DND-41 (cell line): ENCODE data around the gene PEX16.

Experiments
- ATAC-seq: fragments of 200-7000 bp; cut with Tn5 transposase; 3 replicates; pipeline ENCODE4 v1.9.1; 2021; ENCODE audit warnings: low read depth; ENCODE audit not compliant: insufficient read depth
- DNase-seq: peaks from one replicate; pipeline ENCODE4 v3.0.0-alpha.2; 2020
- H2AFZ ChIP-seq: 2 replicates; pipeline ENCODE4 v1.6.0; 2012; ENCODE audit warnings: low read depth, low read length
- H3K27ac ChIP-seq: 2 replicates; pipeline ENCODE4 v1.5.1; 2012; ENCODE audit warnings: low read length, inconsistent platforms
- H3K27me3 ChIP-seq: fragments of 200-600 bp; sonication (generic); 2 replicates; pipeline ENCODE4 v1.6.0; 2012; ENCODE audit warnings: low read length, mild to moderate bottlenecking, inconsistent platforms; ENCODE audit not compliant: insufficient read depth, poor library complexity
- H3K36me3 ChIP-seq: 2 replicates; pipeline ENCODE4 v1.5.1; 2012; ENCODE audit warnings: low read length, inconsistent platforms; ENCODE audit not compliant: insufficient read depth
- H3K4me1 ChIP-seq: 2 replicates; pipeline ENCODE4 v1.5.1; 2012; ENCODE audit warnings: mild to moderate bottlenecking, low read length; ENCODE audit not compliant: insufficient read depth
- H3K4me2 ChIP-seq: 2 replicates; pipeline ENCODE4 v1.6.0; 2012; ENCODE audit warnings: mild to moderate bottlenecking, moderate library complexity, low read length, inconsistent platforms; ENCODE audit not compliant: insufficient read depth
- H3K4me3 ChIP-seq, 2 experiments: fragments of 200-600 bp in 1 of 2; shearing (Covaris generic) in 1 of 2; 2 replicates each; pipeline ENCODE4 v1.5.1; 2012 to 2016; ENCODE audit warnings: inconsistent platforms in 2 of 2, low read length in 2 of 2, mild to moderate bottlenecking in 2 of 2, low read depth in 1 of 2, moderate library complexity in 1 of 2
- H3K79me2 ChIP-seq: 2 replicates; pipeline ENCODE4 v1.6.0; 2012; ENCODE audit warnings: low read length, inconsistent platforms; ENCODE audit not compliant: insufficient read depth
- H3K9ac ChIP-seq: 2 replicates; pipeline ENCODE4 v1.6.0; 2012; ENCODE audit warnings: low read depth, mild to moderate bottlenecking, inconsistent platforms, low read length, moderate library complexity
- H3K9me3 ChIP-seq: 2 replicates; pipeline ENCODE4 v1.5.1; 2012; ENCODE audit warnings: low read length, moderate library complexity, mild to moderate bottlenecking, inconsistent platforms; ENCODE audit not compliant: insufficient read depth, severe bottlenecking
- H4K20me1 ChIP-seq: 2 replicates; pipeline ENCODE4 v1.6.0; 2012; ENCODE audit warnings: low read length; ENCODE audit not compliant: insufficient read depth
- CTCF ChIP-seq: IDR thresholded peaks from 2 replicates; pipeline ENCODE4 v1.5.1; 2012; ENCODE audit warnings: borderline replicate concordance, low read length, moderate library complexity, mild to moderate bottlenecking; ENCODE audit not compliant: poor library complexity, severe bottlenecking; ENCODE audit errors: extremely low read depth
- EZH2 ChIP-seq: IDR thresholded peaks from 3 replicates; pipeline ENCODE4 v1.6.1; 2012; ENCODE audit warnings: borderline replicate concordance, low read depth, mild to moderate bottlenecking, moderate library complexity, low read length, inconsistent platforms; ENCODE audit not compliant: severe bottlenecking

The PEX16 gene

GRCh38 chr11:45930951-45931570 lies 13.4 kb upstream of the PEX16 start:
- no peaks in the 10 kb centered on the region for H3K9me3 ChIP-seq
- H2AFZ ChIP-seq, result no peak overlapping the region
- no peak overlapping the region for H3K4me2 ChIP-seq
- no peak overlapping the region for H3K27ac ChIP-seq
- no peaks in the 10 kb centered on the region for H3K79me2 ChIP-seq
- no peaks in the 10 kb centered on the region for H4K20me1 ChIP-seq
- no peak for ATAC-seq
- no peak for DNase-seq
- H3K4me3 ChIP-seq, result no peak overlapping the region
- H3K27me3 ChIP-seq, result no peaks in the 10 kb centered on the region
- TF ChIP-seq EZH2 (no peak), CTCF (no peak)
- peaks cover 40% of the 10 kb centered on the region for H3K36me3 ChIP-seq
- H3K4me1 ChIP-seq, result no peaks in the 10 kb centered on the region
- H3K9ac ChIP-seq, result no peak overlapping the region

GRCh38 chr11:45930031-45930794 lies 12.5 kb upstream of the PEX16 start:
- no peak overlapping the region for H3K27ac ChIP-seq
- no peak; the same call in 2 of the 3 replicates for ATAC-seq
- H3K4me1 ChIP-seq, result no peaks in the 10 kb centered on the region
- no peak for DNase-seq
- H3K79me2 ChIP-seq, result no peaks in the 10 kb centered on the region
- no peaks in the 10 kb centered on the region for H3K27me3 ChIP-seq
- H3K9me3 ChIP-seq, result no peaks in the 10 kb centered on the region
- TF ChIP-seq CTCF (no peak), EZH2 (no peak)
- H3K9ac ChIP-seq, result no peak overlapping the region
- H3K4me2 ChIP-seq, result no peak overlapping the region
- H2AFZ ChIP-seq, result no peak overlapping the region
- H4K20me1 ChIP-seq, result no peaks in the 10 kb centered on the region
- H3K36me3 ChIP-seq, result peaks cover 32% of the 10 kb centered on the region
- H3K4me3 ChIP-seq, result no peak overlapping the region

- Histone ChIP-seq H2AFZ (no peak overlapping the region), H3K4me1 (no peaks in the 10 kb centered on the region), H3K27me3 (no peaks in the 10 kb centered on the region), H3K9me3 (no peaks in the 10 kb centered on the region), H3K4me3 (no peak overlapping the region), H3K4me2 (no peak overlapping the region), H3K36me3 (peaks cover 25% of the 10 kb centered on the region), H3K27ac (no peak overlapping the region), H3K79me2 (no peaks in the 10 kb centered on the region), H3K9ac (no peak overlapping the region), H4K20me1 (no peaks in the 10 kb centered on the region)
- TF ChIP-seq CTCF (no peak), EZH2 (no peak)
- ATAC-seq, result no peak
- DNase-seq, result no peak
Measured at GRCh38 chr11:45929486-45930030, 11.9 kb upstream of the PEX16 start.
